SK-N-SH treated with all-trans-retinoic acid at 6 μM for 48 hours (cell line): ENCODE measurements around the gene CCDC3.

ENCODE experiments used
- ATAC-seq: fragments of 200-7000 bp; cut with Tn5 transposase; 3 replicates; pipeline ENCODE4 v1.9.1; 2020; ENCODE audit warnings: mild to moderate bottlenecking, moderate library complexity
- ARNTL ChIP-seq: fragments of 450-650 bp; formaldehyde crosslinking; IDR thresholded peaks from 2 replicates; pipeline ENCODE4 v1.5.0; 2020; ENCODE audit warnings: low read depth, mild to moderate bottlenecking, moderate library complexity, borderline replicate concordance
- BACH2 ChIP-seq: fragments of 250-450 bp; sonication (Bioruptor Pico); IDR thresholded peaks from 2 replicates; pipeline ENCODE4 v1.9.0; 2021; ENCODE audit warnings: mild to moderate bottlenecking, borderline replicate concordance
- CSDC2 ChIP-seq: fragments of 250-450 bp; sonication (Bioruptor Pico); IDR thresholded peaks from 2 replicates; pipeline ENCODE4 v1.5.0; 2020; ENCODE audit warnings: mild to moderate bottlenecking, moderate library complexity
- ESRRG ChIP-seq: fragments of 250-450 bp; sonication (Bioruptor Pico); IDR thresholded peaks from 2 replicates; pipeline ENCODE4 v1.6.1; 2021; ENCODE audit warnings: mild to moderate bottlenecking
- GLIS3 ChIP-seq: fragments of 250-450 bp; sonication (Bioruptor Pico); IDR thresholded peaks from 2 replicates; pipeline ENCODE4 v1.5.0; 2020; ENCODE audit warnings: mild to moderate bottlenecking, moderate library complexity
- ISL1 ChIP-seq: fragments of 250-450 bp; sonication (Bioruptor Pico); IDR thresholded peaks from 2 replicates; pipeline ENCODE4 v2.1.2; 2022; ENCODE audit warnings: mild to moderate bottlenecking, moderate library complexity
- PPARA ChIP-seq: fragments of 250-450 bp; sonication (Bioruptor Pico); IDR thresholded peaks from 2 replicates; pipeline ENCODE4 v1.5.0; 2020; ENCODE audit warnings: mild to moderate bottlenecking, borderline replicate concordance
- RARB ChIP-seq: fragments of 250-450 bp; sonication (Bioruptor Pico); IDR thresholded peaks from 2 replicates; pipeline ENCODE4 v1.8.0; 2021; ENCODE audit warnings: mild to moderate bottlenecking, moderate library complexity
- SNAI2 ChIP-seq: fragments of 250-450 bp; sonication (Bioruptor Pico); IDR thresholded peaks from 2 replicates; pipeline ENCODE4 v1.5.0; 2020; ENCODE audit warnings: mild to moderate bottlenecking, moderate library complexity
- TCF4 ChIP-seq: fragments of 250-450 bp; sonication (Bioruptor Pico); IDR thresholded peaks from 2 replicates; pipeline ENCODE4 v1.8.0; 2021; ENCODE audit warnings: mild to moderate bottlenecking, moderate library complexity, borderline replicate concordance
- TOX ChIP-seq: fragments of 250-450 bp; sonication (Bioruptor Pico); IDR thresholded peaks from 2 replicates; pipeline ENCODE4 v1.8.0; 2021; ENCODE audit warnings: mild to moderate bottlenecking, moderate library complexity, borderline replicate concordance
- ZC3H10 ChIP-seq: fragments of 250-450 bp; sonication (Bioruptor Pico); IDR thresholded peaks from 2 replicates; pipeline ENCODE4 v1.5.1; 2021; ENCODE audit warnings: mild to moderate bottlenecking, moderate library complexity
- ZFP3 ChIP-seq: fragments of 250-450 bp; sonication (Bioruptor Pico); IDR thresholded peaks from 2 replicates; pipeline ENCODE4 v1.5.0; 2020; ENCODE audit warnings: mild to moderate bottlenecking, moderate library complexity
- ZFP30 ChIP-seq: fragments of 450-650 bp; formaldehyde crosslinking; IDR thresholded peaks from 2 replicates; pipeline ENCODE4 v1.5.0; 2022; ENCODE audit warnings: mild to moderate bottlenecking, moderate library complexity
- ZNF565 ChIP-seq: fragments of 450-650 bp; formaldehyde crosslinking; conservative IDR thresholded peaks from 2 replicates; pipeline ENCODE4 v1.5.0; 2020; ENCODE audit warnings: low read depth, mild to moderate bottlenecking, moderate library complexity
- ZNF70 ChIP-seq: fragments of 450-650 bp; formaldehyde crosslinking; IDR thresholded peaks from 2 replicates; pipeline ENCODE4 v1.5.0; 2020; ENCODE audit warnings: mild to moderate bottlenecking, moderate library complexity
- ZNF8 ChIP-seq: fragments of 450-650 bp; formaldehyde crosslinking; IDR thresholded peaks from 2 replicates; pipeline ENCODE4 v1.5.0; 2020; ENCODE audit warnings: mild to moderate bottlenecking, moderate library complexity
- TF ChIP-seq, protein P1 (sequence below): fragments of 250-450 bp; sonication (Bioruptor Pico); IDR thresholded peaks from 2 replicates; pipeline ENCODE4 v1.5.1; 2021; ENCODE audit warnings: mild to moderate bottlenecking, moderate library complexity
- TF ChIP-seq, protein P2 (sequence below): fragments of 250-450 bp; sonication (Bioruptor Pico); IDR thresholded peaks from 2 replicates; pipeline ENCODE4 v1.5.1; 2020; ENCODE audit warnings: low read depth, mild to moderate bottlenecking, moderate library complexity
- TF ChIP-seq, protein P3 (sequence below): fragments of 250-450 bp; sonication (Bioruptor Pico); IDR thresholded peaks from 2 replicates; pipeline ENCODE4 v1.8.0; 2020; ENCODE audit warnings: mild to moderate bottlenecking, moderate library complexity, borderline replicate concordance
- TF ChIP-seq, protein P4 (sequence below): fragments of 250-450 bp; sonication (Bioruptor Pico); IDR thresholded peaks from 2 replicates; pipeline ENCODE4 v1.8.0; 2021; ENCODE audit warnings: low read depth, mild to moderate bottlenecking, moderate library complexity, borderline replicate concordance
- TF ChIP-seq, protein P5 (sequence below): fragments of 250-450 bp; sonication (Bioruptor Pico); IDR thresholded peaks from 2 replicates; pipeline ENCODE4 v1.5.0; 2020; ENCODE audit warnings: mild to moderate bottlenecking, moderate library complexity

CCDC3 gene

DNA sequence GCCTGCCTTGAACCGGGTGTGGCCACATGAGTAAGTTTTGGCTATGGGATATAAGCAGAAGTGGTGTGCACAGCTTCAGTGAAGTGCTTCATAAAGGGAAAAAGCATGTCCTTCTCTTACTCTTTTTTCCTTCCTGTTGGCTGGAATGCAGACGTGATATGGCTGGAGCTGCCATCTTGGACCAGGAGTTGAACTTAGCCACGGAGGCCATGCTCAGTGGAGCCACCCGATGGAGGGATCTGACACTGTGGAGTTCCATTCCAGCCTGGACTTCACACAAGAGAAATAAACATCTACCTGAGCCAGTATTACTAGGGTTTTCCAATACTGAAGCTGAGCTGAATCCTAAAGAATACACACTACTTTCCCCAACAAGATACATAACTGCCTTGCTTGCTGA, 52.3 kb downstream of the CCDC3 start:
- ATAC-seq: no peak
- no peak for TF ChIP-seq BACH2 (CRISPR knock-in tag)
- TF ChIP-seq ZNF70 (CRISPR knock-in tag): no peak
- TF ChIP-seq ZFP3 (CRISPR knock-in tag): no peak
- no peak for TF ChIP-seq TCF4
- TF ChIP-seq SNAI2 (CRISPR knock-in tag): no peak
- TF ChIP-seq, protein P1, sequence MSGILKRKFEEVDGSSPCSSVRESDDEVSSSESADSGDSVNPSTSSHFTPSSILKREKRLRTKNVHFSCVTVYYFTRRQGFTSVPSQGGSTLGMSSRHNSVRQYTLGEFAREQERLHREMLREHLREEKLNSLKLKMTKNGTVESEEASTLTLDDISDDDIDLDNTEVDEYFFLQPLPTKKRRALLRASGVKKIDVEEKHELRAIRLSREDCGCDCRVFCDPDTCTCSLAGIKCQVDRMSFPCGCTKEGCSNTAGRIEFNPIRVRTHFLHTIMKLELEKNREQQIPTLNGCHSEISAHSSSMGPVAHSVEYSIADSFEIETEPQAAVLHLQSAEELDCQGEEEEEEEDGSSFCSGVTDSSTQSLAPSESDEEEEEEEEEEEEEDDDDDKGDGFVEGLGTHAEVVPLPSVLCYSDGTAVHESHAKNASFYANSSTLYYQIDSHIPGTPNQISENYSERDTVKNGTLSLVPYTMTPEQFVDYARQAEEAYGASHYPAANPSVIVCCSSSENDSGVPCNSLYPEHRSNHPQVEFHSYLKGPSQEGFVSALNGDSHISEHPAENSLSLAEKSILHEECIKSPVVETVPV (CRISPR knock-in tag): no peak
- no peak for TF ChIP-seq TOX (CRISPR knock-in tag)
- TF ChIP-seq, protein P2, sequence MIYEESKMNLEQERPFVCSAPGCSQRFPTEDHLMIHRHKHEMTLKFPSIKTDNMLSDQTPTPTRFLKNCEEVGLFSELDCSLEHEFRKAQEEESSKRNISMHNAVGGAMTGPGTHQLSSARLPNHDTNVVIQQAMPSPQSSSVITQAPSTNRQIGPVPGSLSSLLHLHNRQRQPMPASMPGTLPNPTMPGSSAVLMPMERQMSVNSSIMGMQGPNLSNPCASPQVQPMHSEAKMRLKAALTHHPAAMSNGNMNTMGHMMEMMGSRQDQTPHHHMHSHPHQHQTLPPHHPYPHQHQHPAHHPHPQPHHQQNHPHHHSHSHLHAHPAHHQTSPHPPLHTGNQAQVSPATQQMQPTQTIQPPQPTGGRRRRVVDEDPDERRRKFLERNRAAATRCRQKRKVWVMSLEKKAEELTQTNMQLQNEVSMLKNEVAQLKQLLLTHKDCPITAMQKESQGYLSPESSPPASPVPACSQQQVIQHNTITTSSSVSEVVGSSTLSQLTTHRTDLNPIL (CRISPR knock-in tag): no peak
- no peak for TF ChIP-seq PPARA (CRISPR knock-in tag)
- TF ChIP-seq ESRRG (CRISPR knock-in tag): no peak
- no peak for TF ChIP-seq RARB (CRISPR knock-in tag)

DNA sequence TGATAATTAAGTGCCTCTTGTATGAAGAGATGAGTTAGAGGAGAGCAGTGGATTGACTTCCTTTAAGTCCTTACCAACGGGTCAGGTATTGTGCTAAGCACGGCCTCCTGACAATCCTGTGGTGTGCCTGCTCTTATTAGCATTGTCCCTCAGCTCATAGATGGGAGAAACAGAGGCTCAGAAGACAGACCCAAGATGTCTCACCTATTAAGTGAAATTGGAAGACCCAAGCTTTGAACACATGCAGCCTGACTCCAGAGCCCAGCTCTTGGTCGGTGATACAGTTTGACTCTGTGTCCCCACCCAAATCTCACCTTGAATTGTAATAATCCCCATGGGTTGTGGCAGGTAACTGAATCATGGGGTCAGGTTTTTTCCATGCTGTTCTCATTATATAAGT, 53.8 kb downstream of the CCDC3 start:
- ATAC-seq: no peak
- TF ChIP-seq, protein P3, sequence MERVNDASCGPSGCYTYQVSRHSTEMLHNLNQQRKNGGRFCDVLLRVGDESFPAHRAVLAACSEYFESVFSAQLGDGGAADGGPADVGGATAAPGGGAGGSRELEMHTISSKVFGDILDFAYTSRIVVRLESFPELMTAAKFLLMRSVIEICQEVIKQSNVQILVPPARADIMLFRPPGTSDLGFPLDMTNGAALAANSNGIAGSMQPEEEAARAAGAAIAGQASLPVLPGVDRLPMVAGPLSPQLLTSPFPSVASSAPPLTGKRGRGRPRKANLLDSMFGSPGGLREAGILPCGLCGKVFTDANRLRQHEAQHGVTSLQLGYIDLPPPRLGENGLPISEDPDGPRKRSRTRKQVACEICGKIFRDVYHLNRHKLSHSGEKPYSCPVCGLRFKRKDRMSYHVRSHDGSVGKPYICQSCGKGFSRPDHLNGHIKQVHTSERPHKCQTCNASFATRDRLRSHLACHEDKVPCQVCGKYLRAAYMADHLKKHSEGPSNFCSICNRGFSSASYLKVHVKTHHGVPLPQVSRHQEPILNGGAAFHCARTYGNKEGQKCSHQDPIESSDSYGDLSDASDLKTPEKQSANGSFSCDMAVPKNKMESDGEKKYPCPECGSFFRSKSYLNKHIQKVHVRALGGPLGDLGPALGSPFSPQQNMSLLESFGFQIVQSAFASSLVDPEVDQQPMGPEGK (CRISPR knock-in tag): no peak
- TF ChIP-seq ESRRG (CRISPR knock-in tag): no peak
- no peak for TF ChIP-seq SNAI2 (CRISPR knock-in tag)
- TF ChIP-seq CSDC2 (CRISPR knock-in tag): no peak
- TF ChIP-seq ISL1 (CRISPR knock-in tag): no peak
- TF ChIP-seq ARNTL (CRISPR knock-in tag): no peak
- no peak for TF ChIP-seq PPARA (CRISPR knock-in tag)
- TF ChIP-seq ZNF70 (CRISPR knock-in tag): no peak
- TF ChIP-seq, protein P4, sequence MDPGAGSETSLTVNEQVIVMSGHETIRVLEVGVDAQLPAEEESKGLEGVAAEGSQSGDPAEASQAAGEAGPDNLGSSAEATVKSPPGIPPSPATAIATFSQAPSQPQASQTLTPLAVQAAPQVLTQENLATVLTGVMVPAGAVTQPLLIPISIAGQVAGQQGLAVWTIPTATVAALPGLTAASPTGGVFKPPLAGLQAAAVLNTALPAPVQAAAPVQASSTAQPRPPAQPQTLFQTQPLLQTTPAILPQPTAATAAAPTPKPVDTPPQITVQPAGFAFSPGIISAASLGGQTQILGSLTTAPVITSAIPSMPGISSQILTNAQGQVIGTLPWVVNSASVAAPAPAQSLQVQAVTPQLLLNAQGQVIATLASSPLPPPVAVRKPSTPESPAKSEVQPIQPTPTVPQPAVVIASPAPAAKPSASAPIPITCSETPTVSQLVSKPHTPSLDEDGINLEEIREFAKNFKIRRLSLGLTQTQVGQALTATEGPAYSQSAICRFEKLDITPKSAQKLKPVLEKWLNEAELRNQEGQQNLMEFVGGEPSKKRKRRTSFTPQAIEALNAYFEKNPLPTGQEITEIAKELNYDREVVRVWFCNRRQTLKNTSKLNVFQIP (CRISPR knock-in tag): no peak
- TF ChIP-seq ZC3H10 (CRISPR knock-in tag): no peak
- TF ChIP-seq TCF4: no peak
- TF ChIP-seq ZFP30 (CRISPR knock-in tag): no peak
- no peak for TF ChIP-seq TOX (CRISPR knock-in tag)
- no peak for TF ChIP-seq ZNF8 (CRISPR knock-in tag)
- TF ChIP-seq, protein P1 (CRISPR knock-in tag): no peak
- no peak for TF ChIP-seq ZNF565
- TF ChIP-seq, protein P2 (CRISPR knock-in tag): no peak
- TF ChIP-seq BACH2 (CRISPR knock-in tag): no peak
- TF ChIP-seq RARB (CRISPR knock-in tag): no peak
- TF ChIP-seq ZFP3 (CRISPR knock-in tag): no peak

DNA sequence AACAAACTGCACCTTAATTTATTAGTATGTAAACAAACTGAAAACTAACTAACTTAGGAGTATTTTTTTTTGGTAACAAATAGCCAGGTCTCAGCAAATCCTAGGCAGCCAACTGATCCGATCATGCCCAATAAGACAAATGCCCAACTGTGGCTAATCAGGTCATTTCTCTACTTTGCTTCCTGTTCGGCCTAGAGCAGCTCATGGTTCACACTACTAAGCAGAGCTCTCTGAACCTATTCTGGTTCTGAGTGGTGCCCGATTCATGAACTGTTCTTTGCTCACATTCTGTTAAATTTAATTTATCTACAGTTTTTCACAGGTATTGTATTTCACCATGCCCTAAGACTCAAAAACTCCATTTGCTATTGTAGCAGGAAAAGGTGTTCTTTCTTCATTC, 55.1 kb downstream of the CCDC3 start:
- no peak for ATAC-seq
- TF ChIP-seq, protein P1 (CRISPR knock-in tag): no peak
- TF ChIP-seq GLIS3 (no peak), ZNF565 (no peak), ISL1 (CRISPR knock-in tag) (no peak), TOX (CRISPR knock-in tag) (no peak), ZNF8 (CRISPR knock-in tag) (no peak), ARNTL (CRISPR knock-in tag) (no peak), ZFP30 (CRISPR knock-in tag) (no peak)
- TF ChIP-seq, protein P5, sequence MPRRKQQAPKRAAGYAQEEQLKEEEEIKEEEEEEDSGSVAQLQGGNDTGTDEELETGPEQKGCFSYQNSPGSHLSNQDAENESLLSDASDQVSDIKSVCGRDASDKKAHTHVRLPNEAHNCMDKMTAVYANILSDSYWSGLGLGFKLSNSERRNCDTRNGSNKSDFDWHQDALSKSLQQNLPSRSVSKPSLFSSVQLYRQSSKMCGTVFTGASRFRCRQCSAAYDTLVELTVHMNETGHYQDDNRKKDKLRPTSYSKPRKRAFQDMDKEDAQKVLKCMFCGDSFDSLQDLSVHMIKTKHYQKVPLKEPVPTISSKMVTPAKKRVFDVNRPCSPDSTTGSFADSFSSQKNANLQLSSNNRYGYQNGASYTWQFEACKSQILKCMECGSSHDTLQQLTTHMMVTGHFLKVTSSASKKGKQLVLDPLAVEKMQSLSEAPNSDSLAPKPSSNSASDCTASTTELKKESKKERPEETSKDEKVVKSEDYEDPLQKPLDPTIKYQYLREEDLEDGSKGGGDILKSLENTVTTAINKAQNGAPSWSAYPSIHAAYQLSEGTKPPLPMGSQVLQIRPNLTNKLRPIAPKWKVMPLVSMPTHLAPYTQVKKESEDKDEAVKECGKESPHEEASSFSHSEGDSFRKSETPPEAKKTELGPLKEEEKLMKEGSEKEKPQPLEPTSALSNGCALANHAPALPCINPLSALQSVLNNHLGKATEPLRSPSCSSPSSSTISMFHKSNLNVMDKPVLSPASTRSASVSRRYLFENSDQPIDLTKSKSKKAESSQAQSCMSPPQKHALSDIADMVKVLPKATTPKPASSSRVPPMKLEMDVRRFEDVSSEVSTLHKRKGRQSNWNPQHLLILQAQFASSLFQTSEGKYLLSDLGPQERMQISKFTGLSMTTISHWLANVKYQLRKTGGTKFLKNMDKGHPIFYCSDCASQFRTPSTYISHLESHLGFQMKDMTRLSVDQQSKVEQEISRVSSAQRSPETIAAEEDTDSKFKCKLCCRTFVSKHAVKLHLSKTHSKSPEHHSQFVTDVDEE (CRISPR knock-in tag): no peak
